GM20000 (cell line): ENCODE data around the gene TEAD3.
A peak's percentile ranks its signal among the peaks of the same experiment; 100 is the strongest.

Source experiments
- DNase-seq: peaks from one replicate; pipeline ENCODE4 v3.0.0; 2012; ENCODE audit warnings: low spot score
- CTCF ChIP-seq: IDR thresholded peaks from 2 replicates; pipeline ENCODE4 v1.5.1; 2012; ENCODE audit warnings: mild to moderate bottlenecking, control low read depth; ENCODE audit errors: extremely low read depth, missing control alignments

TEAD3 gene

GRCh38 chr6:35480176-35480575 is 16.7 kb downstream of the TEAD3 start:
- DNase-seq = no peak
- TF ChIP-seq CTCF = no peak

- no peak for DNase-seq
- TF ChIP-seq CTCF = no peak
These were observed 18.6 kb downstream of the TEAD3 start for GRCh38 chr6:35478259-35478658.

- no peak for TF ChIP-seq CTCF
- no peak for DNase-seq
These were observed 19.2 kb downstream of the TEAD3 start for GRCh38 chr6:35477551-35478179.

GRCh38 chr6:35477028-35477427 is 19.9 kb downstream of the TEAD3 start:
- DNase-seq = no peak
- no peak for TF ChIP-seq CTCF

- DNase-seq = no peak
- TF ChIP-seq CTCF = no peak
These were observed 20.9 kb downstream of the TEAD3 start for GRCh38 chr6:35476004-35476403.

- no peak for TF ChIP-seq CTCF
- no peak for DNase-seq
These were observed 21.3 kb downstream of the TEAD3 start for GRCh38 chr6:35475573-35475972.

- no peak for TF ChIP-seq CTCF
- peak; percentile 11 for DNase-seq
These were observed 21.8 kb downstream of the TEAD3 start for GRCh38 chr6:35474942-35475570.
